Measurements from ENCODE around the gene POLR3GL.

DNA sequence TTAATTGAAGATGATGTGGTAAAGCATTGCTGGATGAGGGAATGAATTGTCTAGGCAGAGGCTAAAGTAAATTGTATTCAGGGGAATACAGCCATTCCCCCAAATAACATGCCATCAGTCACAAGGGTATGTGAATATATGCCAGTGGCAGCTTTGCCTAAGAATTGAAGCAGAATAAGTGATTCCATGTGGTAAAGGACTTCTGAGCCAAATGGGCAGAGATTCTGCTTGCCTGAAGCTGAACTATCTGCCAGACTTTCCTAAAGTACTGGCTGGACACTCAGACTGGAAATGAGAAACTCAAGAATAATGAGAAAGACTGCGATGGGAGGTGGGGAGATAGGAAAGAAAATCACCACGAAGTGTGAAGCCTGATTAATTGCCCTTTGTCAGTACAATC lies 9.1 kb upstream of the POLR3GL start:
- no peak for TF ChIP-seq EZH2 (IDR thresholded peaks at IDR 0.05; ENCODE audit: borderline replicate concordance, low read depth, low read length, poor library complexity, severe bottlenecking)
- TF ChIP-seq, protein P1, sequence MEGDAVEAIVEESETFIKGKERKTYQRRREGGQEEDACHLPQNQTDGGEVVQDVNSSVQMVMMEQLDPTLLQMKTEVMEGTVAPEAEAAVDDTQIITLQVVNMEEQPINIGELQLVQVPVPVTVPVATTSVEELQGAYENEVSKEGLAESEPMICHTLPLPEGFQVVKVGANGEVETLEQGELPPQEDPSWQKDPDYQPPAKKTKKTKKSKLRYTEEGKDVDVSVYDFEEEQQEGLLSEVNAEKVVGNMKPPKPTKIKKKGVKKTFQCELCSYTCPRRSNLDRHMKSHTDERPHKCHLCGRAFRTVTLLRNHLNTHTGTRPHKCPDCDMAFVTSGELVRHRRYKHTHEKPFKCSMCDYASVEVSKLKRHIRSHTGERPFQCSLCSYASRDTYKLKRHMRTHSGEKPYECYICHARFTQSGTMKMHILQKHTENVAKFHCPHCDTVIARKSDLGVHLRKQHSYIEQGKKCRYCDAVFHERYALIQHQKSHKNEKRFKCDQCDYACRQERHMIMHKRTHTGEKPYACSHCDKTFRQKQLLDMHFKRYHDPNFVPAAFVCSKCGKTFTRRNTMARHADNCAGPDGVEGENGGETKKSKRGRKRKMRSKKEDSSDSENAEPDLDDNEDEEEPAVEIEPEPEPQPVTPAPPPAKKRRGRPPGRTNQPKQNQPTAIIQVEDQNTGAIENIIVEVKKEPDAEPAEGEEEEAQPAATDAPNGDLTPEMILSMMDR (conservative IDR thresholded peaks at IDR 0.05; ENCODE audit: low read depth, low read length), result no peak

Data from A673 (cell line).